ENCODE measurements around the gene CCM2L. TPM values are rescaled to one million over a fixed set of nuclear protein-coding genes. Genes with fewer than 3 reads are reported as not detected.

CCM2L gene
- polyA plus RNA-seq, 1 of the 3 experiments (the other 2 are of a cell fraction) = not detected

GRCh38 chr20:31972471-31973021 lies 37.7 kb upstream of the CCM2L start (continued):
- no peak for TF ChIP-seq RCOR1 (IDR thresholded peaks at IDR 0.05; ENCODE audit: low read length)

GRCh38 chr20:31974296-31974695 lies 35.9 kb upstream of the CCM2L start:
- Histone ChIP-seq H3K79me2 (ENCODE audit: insufficient read depth) (no peaks in the 10 kb centered on the region), H3K9me2 (no peaks in the 10 kb centered on the region), H2AFZ (ENCODE audit: low read depth) (no peak overlapping the region), H3K4me2 (no peak overlapping the region), H3K9ac (no peak overlapping the region), H3K4me1 (ENCODE audit: control insufficient read depth in 1 of 2, insufficient read depth in 2 of 2, low read depth in 1 of 2, low read length in 1 of 2) (peaks cover 0 to 9% of the 10 kb centered on the region in 2 experiments; a peak in 2 of 4 replicates), H3K9me3 (no peaks in the 10 kb centered on the region), H4K20me1 (ENCODE audit: insufficient read depth) (no peaks in the 10 kb centered on the region), H3K27ac (ENCODE audit: low read depth in 2 of 2, low read length in 1 of 2) (no peak overlapping the region), H3K4me3 (ENCODE audit: low read depth in 2 of 2, low read length in 1 of 2) (no peak overlapping the region), H3K27me3 (ENCODE audit: insufficient read depth) (peaks cover 10% of the 10 kb centered on the region; the same call in 1 of the 2 replicates), H3K36me3 (replicated peaks in 1 of 2; ENCODE audit: control insufficient read depth in 1 of 2, insufficient read depth in 2 of 2, low read length in 1 of 2) (no peaks in the 10 kb centered on the region), H3F3A (replicated peaks; ENCODE audit: insufficient read depth) (no peaks in the 10 kb centered on the region)
- 68% methylated on average over 2 of the region's 2 CpGs for WGBS (ENCODE audit: low lambda C conversion rate)
- DNase-seq = no peak
- CTCF ChIA-PET = no interaction called here
- POLR2A ChIA-PET = no interaction called here
- TF ChIP-seq FOXJ3 (CRISPR knock-in tag; IDR thresholded peaks at IDR 0.05) (no peak), FOSL2 (IDR thresholded peaks at IDR 0.05; ENCODE audit: borderline replicate concordance, low read depth) (no peak), IRF3 (IDR thresholded peaks at IDR 0.05; ENCODE audit: low read depth, low read length) (no peak), USF1 (IDR thresholded peaks at IDR 0.05; ENCODE audit: borderline replicate concordance, low read depth) (no peak), EP300 (IDR thresholded peaks at IDR 0.05; ENCODE audit: borderline replicate concordance in 1 of 2, low read depth in 1 of 2, low read length in 1 of 2) (no peak), CTCF (IDR thresholded peaks at IDR 0.05) (no peak), REST (IDR thresholded peaks at IDR 0.05; ENCODE audit: low read depth, low read length) (no peak), GATA2 (CRISPR knock-in tag; IDR thresholded peaks at IDR 0.05) (no peak), PBX3 (IDR thresholded peaks at IDR 0.05) (no peak), RCOR1 (IDR thresholded peaks at IDR 0.05; ENCODE audit: low read length) (no peak), JUND (IDR thresholded peaks at IDR 0.05) (no peak), ZBTB33 (IDR thresholded peaks at IDR 0.05; ENCODE audit: borderline replicate concordance, low read depth) (no peak), TCF12 (IDR thresholded peaks at IDR 0.05) (no peak), FOXM1 (IDR thresholded peaks at IDR 0.05; ENCODE audit: low read depth) (no peak), NRF1 (IDR thresholded peaks at IDR 0.05; ENCODE audit: low read depth, low read length) (no peak), POLR2AphosphoS5 (IDR thresholded peaks at IDR 0.05; ENCODE audit: low read depth, low read length) (no peak), GABPA (IDR thresholded peaks at IDR 0.05; ENCODE audit: low read depth) (no peak)

All from SK-N-SH (cell line).